Measurements from ENCODE around the gene LEMD2.

GRCh38 chr6:33783781-33784520 lies 5.0 kb downstream of the LEMD2 start:
- TF ChIP-seq EZH2 (IDR thresholded peaks at IDR 0.05; ENCODE audit: insufficient read depth, poor library complexity, severe bottlenecking) = no peak
- no peak for TF ChIP-seq EZH2phosphoT487 (IDR thresholded peaks at IDR 0.05; ENCODE audit: insufficient read depth, low read depth)
